GM21825 (cell line): ENCODE data around the gene ZXDC.

Source experiments
- ATAC-seq: cut with Tn5 transposase; IDR thresholded peaks from one replicate; pipeline ENCODE4 v1.9.1; 2021; ENCODE audit warnings: mild to moderate bottlenecking, moderate library complexity; ENCODE audit not compliant: unreplicated experiment

ZXDC gene

GRCh38 chr3:126456766-126457388, 18.8 kb downstream of the ZXDC start:
- no peak for ATAC-seq

GRCh38 chr3:126456211-126456610, 19.5 kb downstream of the ZXDC start:
- no peak for ATAC-seq

GRCh38 chr3:126454437-126455198, 21.1 kb downstream of the ZXDC start:
- ATAC-seq = no peak

- ATAC-seq = no peak
These were observed 21.7 kb downstream of the ZXDC start for GRCh38 chr3:126454025-126454424.

- no peak for ATAC-seq
These were observed 23.5 kb downstream of the ZXDC start for GRCh38 chr3:126452213-126452612.

GRCh38 chr3:126451511-126451910, 24.2 kb downstream of the ZXDC start:
- ATAC-seq = no peak

GRCh38 chr3:126450744-126451143, 24.9 kb downstream of the ZXDC start:
- no peak for ATAC-seq

- no peak for ATAC-seq
These were observed 25.5 kb downstream of the ZXDC start for GRCh38 chr3:126450219-126450618.

GRCh38 chr3:126449621-126450051, 26.1 kb downstream of the ZXDC start:
- ATAC-seq = no peak

- no peak for ATAC-seq
These were observed 26.9 kb downstream of the ZXDC start for GRCh38 chr3:126448893-126449180.

GRCh38 chr3:126448136-126448892, 27.4 kb downstream of the ZXDC start:
- ATAC-seq = no peak

GRCh38 chr3:126447456-126448106, 28.1 kb downstream of the ZXDC start:
- no peak for ATAC-seq

GRCh38 chr3:126446791-126447190, 28.9 kb downstream of the ZXDC start:
- ATAC-seq = no peak

- ATAC-seq = no peak
These were observed 29.4 kb downstream of the ZXDC start for GRCh38 chr3:126446301-126446700.

- ATAC-seq = no peak
These were observed 30.2 kb downstream of the ZXDC start for GRCh38 chr3:126445506-126445905.

- no peak for ATAC-seq
These were observed 32.8 kb downstream of the ZXDC start for GRCh38 chr3:126442856-126443242.

GRCh38 chr3:126442094-126442855, 33.4 kb downstream of the ZXDC start:
- no peak for ATAC-seq

- ATAC-seq = no peak
These were observed 34.3 kb downstream of the ZXDC start for GRCh38 chr3:126441256-126441880.

- ATAC-seq = no peak
These were observed 35.0 kb downstream of the ZXDC start for GRCh38 chr3:126440709-126440995.

GRCh38 chr3:126439968-126440708, 35.6 kb downstream of the ZXDC start:
- ATAC-seq = no peak
